Smooth muscle cell (in vitro differentiated cells): Measurements from ENCODE around the gene CCDC170. TPM values are rescaled to one million over a fixed set of nuclear protein-coding genes. Genes with fewer than 3 reads are reported as not detected.

Experiments
- DNase-seq: peaks from one replicate; lab custom pipeline; 2025; ENCODE audit not compliant: unreplicated experiment; lab: John Stamatoyannopoulos, UW
- H2AFZ ChIP-seq: fragments of 200-600 bp; sonication (generic); 2 replicates; pipeline ENCODE4 v1.6.0; 2016; ENCODE audit warnings: antibody characterized with exemption, low read depth, mild to moderate bottlenecking
- H3F3A ChIP-seq: fragments of 200-600 bp; sonication (generic); 2 replicates; pipeline ENCODE4 v1.6.0; 2017; ENCODE audit warnings: antibody characterized with exemption, low read depth
- H3K27ac ChIP-seq: fragments of 200-600 bp; sonication (generic); 2 replicates; pipeline ENCODE4 v1.5.1; 2016; ENCODE audit warnings: low read depth, mild to moderate bottlenecking
- H3K27me3 ChIP-seq: fragments of 200-600 bp; sonication (generic); 2 replicates; pipeline ENCODE4 v1.6.1; 2016; ENCODE audit warnings: low read depth, mild to moderate bottlenecking
- H3K36me3 ChIP-seq: fragments of 200-600 bp; sonication (generic); 2 replicates; pipeline ENCODE4 v1.5.1; 2016; ENCODE audit warnings: low read depth
- H3K4me1 ChIP-seq: fragments of 200-600 bp; sonication (generic); 2 replicates; pipeline ENCODE4 v1.5.1; 2016; ENCODE audit warnings: low read depth
- H3K4me2 ChIP-seq: fragments of 200-600 bp; sonication (generic); 2 replicates; pipeline ENCODE4 v1.6.0; 2016; ENCODE audit warnings: mild to moderate bottlenecking
- H3K4me3 ChIP-seq: fragments of 200-600 bp; sonication (generic); 2 replicates; pipeline ENCODE4 v1.5.1; 2016; ENCODE audit warnings: mild to moderate bottlenecking
- H3K79me2 ChIP-seq: fragments of 200-600 bp; sonication (generic); 2 replicates; pipeline ENCODE4 v1.6.0; 2016; ENCODE audit warnings: low read depth, mild to moderate bottlenecking
- H3K9ac ChIP-seq: fragments of 200-600 bp; sonication (generic); 2 replicates; pipeline ENCODE4 v1.6.0; 2016; ENCODE audit warnings: low read depth
- H3K9me3 ChIP-seq: fragments of 200-600 bp; sonication (generic); replicated peaks from 2 replicates; pipeline ENCODE4 v1.5.1; 2016; ENCODE audit warnings: low read depth
- H4K20me1 ChIP-seq: fragments of 200-600 bp; sonication (generic); 2 replicates; pipeline ENCODE4 v1.6.0; 2016; ENCODE audit warnings: low read depth
- WGBS: methylation state at CpG from one replicate; pipeline ENCODE4 v1.1.7; 2016; ENCODE audit warnings: low lambda C conversion rate; 5-methylcytosine and 5-hydroxymethylcytosine counted together
- polyA plus RNA-seq: library from polyadenylated mRNA; unstranded; fragments of >200 nt; fragmentation: Nextera tagmentation; extraction: Ambion mirVana; gene quantifications from 2 replicates; pipeline ENCODE4 v1.2.1, GENCODE V29; 2016
- total RNA-seq: library from RNA; depleted of rRNA; stranded (reverse); fragments of >200 nt; gene quantifications from 2 replicates; pipeline ENCODE4 v1.2.3, GENCODE V29; 2014
- TF ChIP-seq, protein P1 (sequence below): fragments of 200-600 bp; sonication (generic); IDR thresholded peaks from 2 replicates; pipeline ENCODE4 v1.5.1; 2017; ENCODE audit warnings: borderline replicate concordance, mild to moderate bottlenecking, antibody characterized with exemption; ENCODE audit not compliant: insufficient read depth, poor library complexity, severe bottlenecking

The CCDC170 gene
- total and polyA plus RNA-seq, 2 experiments from 2014 or later, result 0.27 to 0.63 TPM

DNA sequence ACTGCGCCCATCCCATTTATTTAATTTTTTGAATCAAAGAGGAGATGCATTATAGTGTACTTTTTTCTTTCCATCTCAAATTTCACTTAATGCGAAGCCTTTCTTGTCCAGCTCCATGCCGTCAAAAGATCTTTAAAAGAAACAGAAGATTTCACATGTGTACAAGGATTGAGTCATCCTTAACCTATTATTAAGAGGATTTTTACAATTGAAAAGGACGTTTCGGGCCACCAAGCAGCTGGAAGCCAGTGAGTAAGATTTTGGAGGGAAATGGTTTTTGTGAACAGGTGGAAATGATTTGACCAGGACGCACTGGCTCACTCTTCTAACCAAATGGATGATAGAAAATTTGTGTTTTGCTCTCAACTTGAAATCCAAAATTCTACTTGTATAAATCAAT, 15.1 kb upstream of the CCDC170 start:
- TF ChIP-seq, protein P1, sequence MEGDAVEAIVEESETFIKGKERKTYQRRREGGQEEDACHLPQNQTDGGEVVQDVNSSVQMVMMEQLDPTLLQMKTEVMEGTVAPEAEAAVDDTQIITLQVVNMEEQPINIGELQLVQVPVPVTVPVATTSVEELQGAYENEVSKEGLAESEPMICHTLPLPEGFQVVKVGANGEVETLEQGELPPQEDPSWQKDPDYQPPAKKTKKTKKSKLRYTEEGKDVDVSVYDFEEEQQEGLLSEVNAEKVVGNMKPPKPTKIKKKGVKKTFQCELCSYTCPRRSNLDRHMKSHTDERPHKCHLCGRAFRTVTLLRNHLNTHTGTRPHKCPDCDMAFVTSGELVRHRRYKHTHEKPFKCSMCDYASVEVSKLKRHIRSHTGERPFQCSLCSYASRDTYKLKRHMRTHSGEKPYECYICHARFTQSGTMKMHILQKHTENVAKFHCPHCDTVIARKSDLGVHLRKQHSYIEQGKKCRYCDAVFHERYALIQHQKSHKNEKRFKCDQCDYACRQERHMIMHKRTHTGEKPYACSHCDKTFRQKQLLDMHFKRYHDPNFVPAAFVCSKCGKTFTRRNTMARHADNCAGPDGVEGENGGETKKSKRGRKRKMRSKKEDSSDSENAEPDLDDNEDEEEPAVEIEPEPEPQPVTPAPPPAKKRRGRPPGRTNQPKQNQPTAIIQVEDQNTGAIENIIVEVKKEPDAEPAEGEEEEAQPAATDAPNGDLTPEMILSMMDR, result no peak
- Histone ChIP-seq H3K4me2 (no peak overlapping the region), H3K27ac (no peak overlapping the region), H3K27me3 (no peaks in the 10 kb centered on the region), H3K36me3 (no peaks in the 10 kb centered on the region), H3K79me2 (no peaks in the 10 kb centered on the region), H4K20me1 (no peaks in the 10 kb centered on the region), H3K4me1 (peaks cover 4% of the 10 kb centered on the region), H3K9ac (no peak overlapping the region), H3F3A (no peaks in the 10 kb centered on the region), H3K9me3 (no peaks in the 10 kb centered on the region), H2AFZ (no peak overlapping the region), H3K4me3 (no peak overlapping the region)
- 91% methylated on average over 6 of the region's 6 CpGs for WGBS
- DNase-seq, result no peak

DNA sequence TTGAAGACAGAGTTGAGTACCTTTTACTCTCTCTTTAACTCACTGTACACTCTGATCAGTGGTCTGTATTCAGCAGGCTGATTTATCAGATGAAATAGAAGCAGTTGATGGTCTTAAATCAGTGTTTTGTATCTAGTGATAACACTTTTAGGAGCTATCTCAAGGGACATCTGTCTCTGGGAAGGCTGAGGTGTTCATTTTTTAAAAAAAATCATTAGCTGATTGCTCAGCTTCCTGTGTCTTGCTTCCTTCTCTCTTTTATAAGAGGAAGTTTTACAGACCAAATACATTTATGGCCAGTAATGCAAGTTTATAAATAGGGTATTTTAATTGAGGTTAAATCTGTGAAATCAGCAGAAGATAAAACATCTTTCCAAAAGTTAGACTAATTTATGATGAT, 12.0 kb upstream of the CCDC170 start:
- TF ChIP-seq, protein P1, result no peak
- H3F3A ChIP-seq, result no peaks in the 10 kb centered on the region
- no peaks in the 10 kb centered on the region for H3K79me2 ChIP-seq
- H3K27me3 ChIP-seq, result no peaks in the 10 kb centered on the region
- no peak overlapping the region for H3K9ac ChIP-seq
- no peaks in the 10 kb centered on the region for H3K36me3 ChIP-seq
- DNase-seq, result no peak
- no peaks in the 10 kb centered on the region for H4K20me1 ChIP-seq
- no peak overlapping the region for H2AFZ ChIP-seq
- H3K4me3 ChIP-seq, result no peak overlapping the region
- H3K4me1 ChIP-seq, result no peaks in the 10 kb centered on the region
- no peaks in the 10 kb centered on the region for H3K9me3 ChIP-seq
- no peak overlapping the region for H3K4me2 ChIP-seq
- H3K27ac ChIP-seq, result no peak overlapping the region

DNA sequence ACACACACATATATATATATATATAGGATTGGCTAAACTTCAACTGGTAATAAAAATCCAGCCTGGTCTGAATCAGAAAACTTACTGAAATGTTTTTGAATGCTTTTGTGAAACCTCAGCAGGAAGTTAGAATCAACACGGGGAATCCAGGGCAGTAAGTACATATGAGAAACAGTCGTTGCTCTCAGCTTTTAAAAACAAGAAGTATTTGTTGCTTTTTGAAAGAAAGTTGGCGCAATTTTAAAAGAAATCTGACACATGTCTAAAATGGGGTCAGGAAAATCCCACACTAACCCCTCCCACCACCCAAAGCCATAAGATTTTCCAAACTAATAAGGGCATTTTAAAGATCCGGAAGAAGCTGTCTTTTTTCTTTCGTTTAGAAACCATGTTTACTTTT, 11.5 kb upstream of the CCDC170 start:
- H3K4me2 ChIP-seq, result peak overlapping the region; percentile 40
- WGBS, result 79% methylated on average over 5 of the region's 5 CpGs
- no peak overlapping the region for H3K9ac ChIP-seq

DNA sequence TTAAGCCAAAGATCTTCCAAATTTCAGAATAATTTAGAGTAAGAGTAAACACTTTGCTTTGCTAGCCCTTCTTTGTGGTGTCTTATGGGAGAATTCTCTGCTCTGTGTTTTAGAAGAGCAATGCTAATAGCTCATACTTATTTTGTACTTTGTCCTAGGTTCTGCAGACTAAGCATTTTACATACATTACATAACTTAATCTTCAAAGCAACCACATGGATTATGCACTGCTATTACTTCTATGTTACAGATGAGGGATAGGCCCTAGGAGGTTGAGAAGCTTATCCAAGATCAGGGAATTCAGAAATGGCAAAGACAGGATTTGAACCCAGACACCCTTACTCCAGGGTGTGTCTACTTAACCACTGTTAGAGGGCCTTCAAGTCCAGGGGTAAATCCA, 9.8 kb upstream of the CCDC170 start:
- no peaks in the 10 kb centered on the region for H3K27me3 ChIP-seq
- no peak overlapping the region for H3K27ac ChIP-seq
- DNase-seq, result no peak
- H3K36me3 ChIP-seq, result no peaks in the 10 kb centered on the region
- H4K20me1 ChIP-seq, result no peaks in the 10 kb centered on the region
- no peaks in the 10 kb centered on the region for H3F3A ChIP-seq
- no peak overlapping the region for H3K4me2 ChIP-seq
- H2AFZ ChIP-seq, result no peak overlapping the region
- H3K4me3 ChIP-seq, result no peak overlapping the region
- H3K9ac ChIP-seq, result no peak overlapping the region
- H3K4me1 ChIP-seq, result no peaks in the 10 kb centered on the region
- no peaks in the 10 kb centered on the region for H3K79me2 ChIP-seq
- H3K9me3 ChIP-seq, result no peaks in the 10 kb centered on the region
- TF ChIP-seq, protein P1, result no peak

More for the DNA sequence above, 11.5 kb upstream of the CCDC170 start:
- Histone ChIP-seq H3K36me3 (no peaks in the 10 kb centered on the region), H3K27me3 (no peaks in the 10 kb centered on the region), H3K4me3 (no peak overlapping the region), H3F3A (no peaks in the 10 kb centered on the region), H3K27ac (no peak overlapping the region), H3K79me2 (no peaks in the 10 kb centered on the region), H3K4me1 (no peaks in the 10 kb centered on the region), H3K9me3 (no peaks in the 10 kb centered on the region), H2AFZ (peak overlapping the region; percentile 23), H4K20me1 (no peaks in the 10 kb centered on the region)
- no peak for DNase-seq
- TF ChIP-seq, protein P1, result no peak
